ENCODE results near the gene TULP4. TPM values are rescaled to one million over a fixed set of nuclear protein-coding genes. Genes with fewer than 3 reads are reported as not detected.
"Not testable (repeated sequence)": the region's sequence is repeated elsewhere in the genome, so short reads cannot be mapped to it uniquely, and the experiment has no call there.

The TULP4 gene
- total RNA-seq, 4 donors from 2014 or later: 209 to 459 (median 292) TPM

- no peak overlapping the region for H3K27ac ChIP-seq
- no peaks in the 10 kb centered on the region for H3K36me3 ChIP-seq
- H3K4me3 ChIP-seq (replicated peaks in 1 of 3): no peak overlapping the region
- no peaks in the 10 kb centered on the region for H3K4me1 ChIP-seq
- no peaks in the 10 kb centered on the region for H3K27me3 ChIP-seq
- H3K9me3 ChIP-seq: no peaks in the 10 kb centered on the region
- TF ChIP-seq CTCF (IDR thresholded peaks at IDR 0.05): no peak
- TF ChIP-seq POLR2A (IDR thresholded peaks at IDR 0.05): no peak
- 93 to 94% methylated on average over 4 of the region's 4 CpGs for WGBS, 2 donors
- intact Hi-C loops (cut with DNase I): no loop called here
- no peak for DNase-seq
Measured at GRCh38 chr6:158554611-158555361, 242.5 kb downstream of the TULP4 start.

- Histone ChIP-seq H3K4me3 (replicated peaks in 1 of 3) (no peak overlapping the region), H3K27me3 (no peaks in the 10 kb centered on the region), H3K9me3 (no peaks in the 10 kb centered on the region), H3K36me3 (no peaks in the 10 kb centered on the region), H3K4me1 (peaks cover 3 to 5% of the 10 kb centered on the region in 2 donors), H3K27ac (no peak overlapping the region)
- WGBS, 2 donors: 70 to 78% methylated on average over 7 of the region's 7 CpGs
- TF ChIP-seq POLR2A (IDR thresholded peaks at IDR 0.05) (no peak), CTCF (IDR thresholded peaks at IDR 0.05) (no peak)
- DNase-seq: no peak
- intact Hi-C loops (cut with DNase I): no loop called here
Measured at GRCh38 chr6:158556113-158556512, 243.8 kb downstream of the TULP4 start.

GRCh38 chr6:158557110-158557509 lies 244.8 kb downstream of the TULP4 start:
- H3K36me3 ChIP-seq; H3K4me3 ChIP-seq (replicated peaks in 1 of 3); DNase-seq; intact Hi-C loops (cut with DNase I); H3K27ac ChIP-seq; H3K9me3 ChIP-seq; H3K27me3 ChIP-seq: not testable (repeated sequence)
- 94 to 95% methylated on average over 3 of the region's 3 CpGs for WGBS, 2 donors
- peaks cover 12 to 13% of the 10 kb centered on the region in 2 donors for H3K4me1 ChIP-seq

- Histone ChIP-seq H3K27me3 (no peaks in the 10 kb centered on the region), H3K27ac (no peak overlapping the region), H3K9me3 (no peaks in the 10 kb centered on the region), H3K36me3 (no peaks in the 10 kb centered on the region), H3K4me3 (replicated peaks in 1 of 3) (no peak overlapping the region), H3K4me1 (peaks cover 12 to 18% of the 10 kb centered on the region in 2 donors)
- WGBS, 2 donors: 81 to 85% methylated on average over 5 of the region's 5 CpGs
- no peak for DNase-seq
- intact Hi-C loops (cut with DNase I): no loop called here
- TF ChIP-seq CTCF (IDR thresholded peaks at IDR 0.05): no peak
- no peak for TF ChIP-seq POLR2A (IDR thresholded peaks at IDR 0.05)
Measured at GRCh38 chr6:158557927-158558326, 245.7 kb downstream of the TULP4 start.

- no peak for DNase-seq
- TF ChIP-seq POLR2A (IDR thresholded peaks at IDR 0.05) (no peak), CTCF (IDR thresholded peaks at IDR 0.05) (no peak)
- Histone ChIP-seq H3K4me3 (replicated peaks in 1 of 3) (no peak overlapping the region), H3K27me3 (no peaks in the 10 kb centered on the region), H3K9me3 (no peaks in the 10 kb centered on the region), H3K4me1 (peaks cover 12 to 18% of the 10 kb centered on the region in 2 donors), H3K36me3 (no peaks in the 10 kb centered on the region), H3K27ac (no peak overlapping the region)
- intact Hi-C loops (cut with DNase I): no loop called here
- 92 to 93% methylated on average over 14 of the region's 14 CpGs for WGBS, 2 donors
Measured at GRCh38 chr6:158558415-158559306, 246.4 kb downstream of the TULP4 start.

Data from thyroid gland (tissue), 4 donors.